ENCODE data around the gene PLEKHG2. TPM values are rescaled to one million over a fixed set of nuclear protein-coding genes. Genes with fewer than 3 reads are reported as not detected.
"Not testable (repeated sequence)": the region's sequence is repeated elsewhere in the genome, so short reads cannot be mapped to it uniquely, and the experiment has no call there.

Gene PLEKHG2
- total RNA-seq (2014; rRNA removed; shearing (Covaris generic)): 22.3 and 27.2 TPM in 2 replicates
- polyA plus RNA-seq (2015; cell fraction: cytosol; rRNA removed): 33.0 and 46.5 TPM in 2 replicates
- polyA plus RNA-seq (2015; cell fraction: nucleus; rRNA removed): 211 and 212 TPM in 2 replicates

- peak; percentile 99 for DNase-seq (ENCODE audit: low read depth, low spot score)
- in situ Hi-C loops (cut with HindIII; ENCODE audit: low pct_unique_long_range_greater_than_20kb, low sequenced_read_pairs): no loop called here
Measured at GRCh38 chr19:39412100-39412866, at the start of gene PLEKHG2. PLEKHG2 (plus strand) TSS chr19:39412669; CDS start chr19:39414087, 1,418 bp downstream.

GRCh38 chr19:39362682-39363657 is 49.5 kb upstream of the PLEKHG2 start:
- in situ Hi-C loops (cut with HindIII; ENCODE audit: low pct_unique_long_range_greater_than_20kb, low sequenced_read_pairs): no loop called here
- no peak for DNase-seq (ENCODE audit: low read depth, low spot score)

GRCh38 chr19:39363901-39364457 is 48.5 kb upstream of the PLEKHG2 start:
- in situ Hi-C loops (cut with HindIII; ENCODE audit: low pct_unique_long_range_greater_than_20kb, low sequenced_read_pairs): no loop called here
- DNase-seq (ENCODE audit: low read depth, low spot score): no peak

DNA sequence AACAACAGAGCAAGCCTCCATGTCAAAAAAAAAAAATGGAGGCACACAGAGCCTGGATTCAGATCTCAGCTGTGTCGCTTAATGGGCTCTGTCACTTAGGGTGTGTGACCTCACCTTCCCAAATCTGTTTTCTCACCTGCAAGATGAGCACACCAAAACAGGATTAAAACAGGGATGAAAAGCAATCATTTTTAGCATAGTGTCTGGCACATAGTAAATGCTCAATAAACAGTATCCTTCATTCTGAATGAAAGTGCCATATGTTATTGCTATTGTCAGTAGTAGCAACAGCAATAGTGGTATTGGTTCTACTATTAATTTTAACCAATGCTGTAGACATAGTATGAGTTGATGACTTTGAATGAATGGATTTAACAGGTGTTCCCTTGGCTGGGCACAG is 46.9 kb upstream of the PLEKHG2 start:
- no peak for DNase-seq (ENCODE audit: low read depth, low spot score)
- in situ Hi-C loops (cut with HindIII; ENCODE audit: low pct_unique_long_range_greater_than_20kb, low sequenced_read_pairs): no loop called here

GRCh38 chr19:39369200-39369599 is 43.3 kb upstream of the PLEKHG2 start:
- in situ Hi-C loops (cut with HindIII; ENCODE audit: low pct_unique_long_range_greater_than_20kb, low sequenced_read_pairs): no loop called here
- DNase-seq (ENCODE audit: low read depth, low spot score): no peak

DNA sequence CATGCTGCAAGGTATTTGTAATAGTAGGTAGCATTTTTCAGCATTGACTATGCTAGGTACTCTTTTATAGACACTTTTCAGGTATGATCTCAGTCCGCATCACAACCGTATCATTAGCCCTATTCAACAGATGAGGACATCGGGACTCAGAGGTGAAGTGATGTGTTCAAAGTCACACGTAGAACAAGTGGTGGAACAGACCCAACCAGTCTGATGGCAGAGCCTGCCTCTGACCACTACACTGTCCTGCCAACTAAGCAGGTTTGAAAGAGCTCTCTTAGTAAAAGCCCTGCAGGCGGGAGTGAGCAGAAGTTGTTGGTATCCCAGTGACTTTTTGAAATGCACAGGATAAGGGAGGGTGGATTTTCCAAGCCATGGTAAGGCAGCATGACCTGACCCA is 41.7 kb upstream of the PLEKHG2 start:
- in situ Hi-C loops (cut with HindIII; ENCODE audit: low pct_unique_long_range_greater_than_20kb, low sequenced_read_pairs): no loop called here
- DNase-seq (ENCODE audit: low read depth, low spot score): no peak

- in situ Hi-C loops (cut with HindIII; ENCODE audit: low pct_unique_long_range_greater_than_20kb, low sequenced_read_pairs): no loop called here
- DNase-seq (ENCODE audit: low read depth, low spot score): no peak
Measured at GRCh38 chr19:39372047-39372802, 40.2 kb upstream of the PLEKHG2 start.

GRCh38 chr19:39372941-39373340 is 39.5 kb upstream of the PLEKHG2 start:
- in situ Hi-C loops (cut with HindIII; ENCODE audit: low pct_unique_long_range_greater_than_20kb, low sequenced_read_pairs): no loop called here
- no peak for DNase-seq (ENCODE audit: low read depth, low spot score)

- in situ Hi-C loops (cut with HindIII; ENCODE audit: low pct_unique_long_range_greater_than_20kb, low sequenced_read_pairs): no loop called here
- no peak for DNase-seq (ENCODE audit: low read depth, low spot score)
Measured at GRCh38 chr19:39375929-39376328, 36.5 kb upstream of the PLEKHG2 start.

DNA sequence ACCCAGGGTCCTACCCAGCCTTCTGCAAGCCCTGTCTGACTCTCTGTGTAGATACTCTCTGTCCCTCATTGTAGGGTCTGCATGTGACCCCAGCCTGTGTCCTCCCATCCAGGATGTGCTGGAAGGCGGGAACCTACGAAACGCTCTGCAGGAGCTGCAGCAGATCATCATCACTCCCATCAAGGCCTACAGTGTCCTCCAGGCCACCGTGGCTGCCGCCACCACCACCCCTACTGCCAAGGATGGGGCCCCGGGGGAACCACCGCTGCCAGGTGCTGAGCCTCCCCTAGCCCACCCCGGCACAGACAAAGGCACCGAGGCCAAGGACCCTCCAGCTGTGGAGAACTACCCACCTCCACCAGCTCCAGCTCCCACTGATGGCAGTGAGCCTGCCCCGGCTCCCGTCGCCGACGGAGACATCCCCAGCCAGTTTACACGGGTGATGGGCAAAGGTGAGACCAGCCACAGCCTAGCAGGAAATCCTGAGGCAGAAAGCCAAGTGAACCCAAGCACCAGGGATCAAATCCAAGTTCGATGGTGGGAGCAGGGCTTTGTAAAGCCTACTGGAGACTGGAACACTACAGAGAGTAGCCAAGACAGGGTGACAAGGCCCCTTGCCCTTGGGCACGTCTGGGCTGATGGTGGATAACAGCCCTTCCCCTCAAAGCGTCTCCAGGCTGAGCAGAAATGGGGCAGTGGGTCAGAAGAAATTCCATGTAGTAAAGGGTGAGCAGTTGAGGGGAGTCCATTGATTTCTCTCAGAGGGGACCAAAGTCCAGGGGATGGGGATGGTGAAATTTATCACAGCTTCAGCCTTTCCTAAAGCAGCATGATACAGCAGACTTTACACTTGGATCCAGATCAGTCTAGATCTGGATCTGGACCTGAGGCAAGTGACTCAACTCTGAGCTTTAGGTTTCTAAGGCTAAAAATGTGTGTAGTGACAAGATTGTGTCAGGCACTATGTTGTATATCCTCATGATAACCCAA is 34.8 kb upstream of the PLEKHG2 start:
- no peak for DNase-seq (ENCODE audit: low read depth, low spot score)
- in situ Hi-C loops (cut with HindIII; ENCODE audit: low pct_unique_long_range_greater_than_20kb, low sequenced_read_pairs): no loop called here

DNA sequence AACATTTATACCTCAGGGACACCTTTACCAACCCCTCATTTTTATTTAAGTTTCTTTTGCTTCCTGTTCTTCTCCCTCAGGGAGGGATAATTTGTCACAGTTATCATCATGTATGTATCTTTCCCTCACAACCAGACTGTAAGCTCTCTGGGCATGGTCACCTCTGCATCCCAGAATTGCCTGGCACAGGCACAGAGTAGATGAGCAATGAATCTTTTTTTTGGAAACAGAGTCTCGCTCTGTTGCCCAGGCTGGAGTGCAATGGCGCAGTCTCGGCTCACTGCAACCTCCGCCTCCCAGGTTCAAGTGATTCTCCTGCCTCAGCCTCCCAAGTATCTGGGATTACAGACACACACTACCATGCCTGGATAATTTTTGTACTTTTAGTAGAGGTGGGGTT is 33.1 kb upstream of the PLEKHG2 start:
- in situ Hi-C loops (cut with HindIII; ENCODE audit: low pct_unique_long_range_greater_than_20kb, low sequenced_read_pairs); DNase-seq (ENCODE audit: low read depth, low spot score): not testable (repeated sequence)

DNA sequence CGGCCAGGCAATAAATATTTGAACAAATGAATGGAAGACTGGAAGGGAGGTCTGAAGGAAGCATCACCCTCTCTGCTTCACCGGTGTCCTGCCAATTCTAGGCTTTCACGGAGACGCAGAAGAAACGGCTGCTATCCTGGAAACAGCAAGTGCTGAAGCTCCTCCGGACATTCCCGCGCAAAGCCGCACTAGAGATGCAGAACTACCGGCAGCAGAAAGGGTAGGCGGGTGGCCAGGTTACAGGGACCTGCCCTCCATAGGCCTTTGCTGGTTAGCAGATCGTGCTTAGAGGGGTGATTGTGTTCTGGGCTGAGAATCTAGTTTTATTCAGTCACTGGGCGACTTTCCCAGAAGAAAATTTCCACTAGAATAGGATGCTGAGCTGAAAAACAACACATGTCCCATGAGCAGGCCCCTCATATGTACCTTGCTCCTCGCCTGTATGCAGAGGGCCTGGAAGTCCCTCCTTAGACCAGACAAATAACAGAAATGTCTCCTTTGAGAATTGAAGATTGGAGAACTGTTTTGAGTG is 32.5 kb upstream of the PLEKHG2 start:
- no peak for DNase-seq (ENCODE audit: low read depth, low spot score)
- in situ Hi-C loops (cut with HindIII; ENCODE audit: low pct_unique_long_range_greater_than_20kb, low sequenced_read_pairs): no loop called here

DNA sequence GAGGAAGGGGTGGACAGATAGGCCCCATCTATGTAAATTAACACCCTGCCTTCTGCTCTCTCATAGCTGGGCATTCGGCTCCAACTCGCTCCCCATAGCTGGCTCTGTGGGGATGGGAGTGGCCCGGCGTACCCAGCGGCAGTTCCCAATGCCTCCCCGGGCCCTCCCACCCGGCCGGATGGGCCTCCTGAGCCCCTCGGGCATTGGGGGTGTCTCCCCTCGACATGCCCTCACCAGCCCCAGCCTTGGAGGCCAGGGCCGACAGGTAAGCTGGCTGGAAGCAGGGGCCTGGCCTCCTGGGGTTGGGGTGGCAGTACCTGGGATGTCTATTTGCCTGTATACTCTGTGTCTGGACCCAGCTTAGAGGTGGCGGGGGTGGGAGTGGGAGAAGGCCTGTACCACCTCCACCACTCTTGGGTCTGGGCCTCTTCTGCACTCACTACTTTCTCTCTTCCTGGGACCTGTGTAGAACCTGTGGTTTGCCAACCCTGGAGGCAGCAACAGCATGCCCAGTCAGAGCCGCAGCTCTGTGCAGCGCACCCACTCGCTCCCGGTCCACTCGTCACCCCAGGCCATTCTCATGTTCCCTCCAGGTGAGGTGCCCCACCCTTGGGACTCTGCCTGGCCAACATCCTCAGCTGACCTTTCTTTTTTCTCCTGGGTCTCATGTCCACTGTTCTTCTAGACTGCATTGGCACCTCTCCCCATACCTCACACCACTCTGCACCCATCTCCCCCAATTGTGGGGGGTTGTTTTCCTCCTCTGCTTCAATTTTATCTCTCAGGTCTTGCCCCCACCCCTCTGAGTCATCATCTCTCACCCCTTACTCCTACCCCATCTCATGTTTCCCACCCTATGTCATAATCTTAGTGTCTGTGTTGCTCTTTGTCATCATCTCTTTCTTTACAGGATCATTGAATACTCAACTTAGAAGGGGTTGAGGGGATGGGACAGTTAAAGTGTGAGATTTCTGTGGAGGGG is 31.7 kb upstream of the PLEKHG2 start:
- DNase-seq (ENCODE audit: low read depth, low spot score): no peak
- in situ Hi-C loops (cut with HindIII; ENCODE audit: low pct_unique_long_range_greater_than_20kb, low sequenced_read_pairs): no loop called here

DNA sequence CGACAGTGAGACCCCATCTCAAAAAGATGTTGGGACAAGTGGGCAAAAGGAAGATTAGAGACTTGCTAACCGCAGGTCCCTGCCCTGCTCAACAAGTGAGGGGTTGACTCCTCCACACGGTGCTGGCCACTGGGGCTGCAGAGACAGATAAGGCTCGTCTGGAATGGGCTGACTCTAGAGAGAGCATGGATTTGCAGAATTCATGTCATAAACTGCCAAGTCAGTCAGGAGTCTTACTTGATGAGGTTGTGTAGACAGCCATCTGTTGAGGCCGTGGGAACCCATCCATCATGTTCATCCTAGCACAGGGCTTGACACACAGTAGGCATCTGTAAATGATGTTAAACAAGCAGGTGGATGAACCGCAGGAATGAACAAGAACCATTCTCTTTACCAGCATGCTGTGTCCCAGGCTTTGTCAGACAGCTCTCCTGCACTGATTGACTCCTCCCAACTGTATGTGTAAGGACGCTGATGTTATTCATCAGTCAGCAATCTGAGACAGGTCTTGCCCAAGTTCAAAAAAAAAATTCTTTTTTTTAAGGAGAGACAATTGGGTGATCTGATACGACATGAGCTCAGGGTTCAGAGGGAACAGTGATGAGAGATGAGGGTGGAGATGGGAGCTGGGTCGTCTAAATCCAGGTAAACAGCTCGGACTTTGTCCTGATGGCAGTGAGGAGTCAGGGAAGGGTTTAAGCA is 30.4 kb upstream of the PLEKHG2 start:
- DNase-seq (ENCODE audit: low read depth, low spot score): no peak
- in situ Hi-C loops (cut with HindIII; ENCODE audit: low pct_unique_long_range_greater_than_20kb, low sequenced_read_pairs): no loop called here
